Ovary (tissue), 3 donors: Measurements from ENCODE around the gene LRP1B.

ENCODE experiments used
- EP300 ChIP-seq: sonication (generic); formaldehyde crosslinking; IDR thresholded peaks from one replicate; pipeline ENCODE4 v1.6.1; 2017; ENCODE audit warnings: antibody characterized with exemption
- POLR2A ChIP-seq: fragments of 450-650 bp; IDR thresholded peaks from one replicate; pipeline ENCODE4 v1.6.1; 2017; ENCODE audit warnings: antibody characterized with exemption, mild to moderate bottlenecking, moderate library complexity
- TF ChIP-seq, protein P1 (sequence below), 3 donors: fragments of 450-650 bp in 2 of 3; fragments of 200-600 bp in 1 of 3; IDR thresholded peaks; one replicate each; pipeline versions ENCODE4 v1.5.1 to v1.8.0; 2016 to 2022; ENCODE audit warnings: antibody characterized with exemption in 3 of 3, mild to moderate bottlenecking in 1 of 3
- donor health status: DM: no; HTN: no; CAD: no.

DNA sequence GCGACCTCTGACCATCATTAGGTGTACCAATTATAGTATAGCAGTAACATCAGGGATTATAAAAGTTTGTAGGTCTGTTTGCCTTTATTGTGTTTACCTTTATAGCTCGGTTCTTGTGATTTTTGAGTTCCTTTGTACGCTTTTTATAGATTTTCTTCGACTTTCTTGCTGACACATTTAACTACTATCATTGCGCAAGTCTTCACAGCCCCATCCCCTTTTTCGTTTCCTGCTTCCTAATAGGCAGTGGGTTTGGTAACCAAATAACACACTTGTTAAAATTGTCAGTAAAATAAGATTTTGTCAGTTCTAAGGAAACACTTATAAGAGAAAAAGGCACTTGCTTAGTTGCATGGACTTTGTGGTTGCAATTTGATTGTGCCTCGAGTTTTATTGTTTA is 541.5 kb downstream of the LRP1B start:
- TF ChIP-seq, protein P1, sequence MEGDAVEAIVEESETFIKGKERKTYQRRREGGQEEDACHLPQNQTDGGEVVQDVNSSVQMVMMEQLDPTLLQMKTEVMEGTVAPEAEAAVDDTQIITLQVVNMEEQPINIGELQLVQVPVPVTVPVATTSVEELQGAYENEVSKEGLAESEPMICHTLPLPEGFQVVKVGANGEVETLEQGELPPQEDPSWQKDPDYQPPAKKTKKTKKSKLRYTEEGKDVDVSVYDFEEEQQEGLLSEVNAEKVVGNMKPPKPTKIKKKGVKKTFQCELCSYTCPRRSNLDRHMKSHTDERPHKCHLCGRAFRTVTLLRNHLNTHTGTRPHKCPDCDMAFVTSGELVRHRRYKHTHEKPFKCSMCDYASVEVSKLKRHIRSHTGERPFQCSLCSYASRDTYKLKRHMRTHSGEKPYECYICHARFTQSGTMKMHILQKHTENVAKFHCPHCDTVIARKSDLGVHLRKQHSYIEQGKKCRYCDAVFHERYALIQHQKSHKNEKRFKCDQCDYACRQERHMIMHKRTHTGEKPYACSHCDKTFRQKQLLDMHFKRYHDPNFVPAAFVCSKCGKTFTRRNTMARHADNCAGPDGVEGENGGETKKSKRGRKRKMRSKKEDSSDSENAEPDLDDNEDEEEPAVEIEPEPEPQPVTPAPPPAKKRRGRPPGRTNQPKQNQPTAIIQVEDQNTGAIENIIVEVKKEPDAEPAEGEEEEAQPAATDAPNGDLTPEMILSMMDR (IDR thresholded peaks at IDR 0.05) = no peak
- no peak for TF ChIP-seq POLR2A
- TF ChIP-seq EP300 = no peak
